ENCODE data around the gene SNCB. TPM values are rescaled to one million over a fixed set of nuclear protein-coding genes. Genes with fewer than 3 reads are reported as not detected.

Gene SNCB
- total RNA-seq, 1 experiment from 2014 or later: not detected

DNA sequence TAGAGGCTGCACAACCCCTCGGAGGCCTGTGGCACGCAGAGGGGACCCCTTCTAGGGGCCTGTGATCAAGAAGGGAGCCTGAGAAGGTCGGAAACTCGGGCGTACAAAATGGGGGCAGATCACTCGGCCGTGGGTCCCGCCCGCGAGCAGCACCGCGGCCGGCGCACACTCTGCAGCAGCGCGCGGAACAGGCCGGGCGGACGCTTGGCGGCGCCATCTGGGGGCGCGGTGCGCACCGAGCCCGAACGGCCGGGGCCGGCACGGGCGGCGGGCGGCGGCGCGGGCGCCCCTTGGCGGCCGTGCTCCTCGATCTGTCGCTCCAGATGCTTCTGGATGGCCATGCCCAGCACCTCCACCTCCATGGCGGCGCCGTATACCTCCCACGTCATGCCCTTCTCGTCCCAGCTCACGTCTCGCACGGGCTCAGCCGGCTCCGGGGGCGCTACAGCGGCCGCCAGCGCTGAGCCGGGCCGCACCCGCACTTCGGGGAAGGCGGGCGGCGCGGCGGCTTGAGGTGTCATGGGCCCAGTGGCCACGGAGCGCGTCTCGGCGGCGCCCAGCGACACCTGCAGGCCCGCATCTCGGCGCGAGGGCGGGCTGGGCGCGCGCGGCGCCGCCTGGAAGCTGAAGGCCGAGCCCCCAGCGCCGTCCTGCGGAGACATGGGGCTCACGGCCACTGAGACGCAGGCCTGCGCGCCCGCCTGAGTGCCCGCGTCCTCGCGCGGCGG is 33.5 kb downstream of the SNCB start:
- no peaks in the 10 kb centered on the region for H3K9me2 ChIP-seq (ENCODE audit: insufficient read depth)
- H3K27ac ChIP-seq (ENCODE audit: low read depth, low read length): no peak overlapping the region
- peaks cover 0 to 5% of the 10 kb centered on the region in 2 experiments; a peak in 1 of 4 replicates for H3K9me3 ChIP-seq (ENCODE audit: control insufficient read depth in 1 of 2, insufficient read depth in 1 of 2, low read depth in 1 of 2, low read length in 2 of 2)
- TF ChIP-seq SP1 (IDR thresholded peaks at IDR 0.05; ENCODE audit: low read depth) (no peak), YY1 (IDR thresholded peaks at IDR 0.05; ENCODE audit: extremely low read depth, insufficient replicate concordance, low read depth, low read length) (no peak), CEBPB (IDR thresholded peaks at IDR 0.05; ENCODE audit: low read depth) (no peak), ZBTB33 (IDR thresholded peaks at IDR 0.05; ENCODE audit: extremely low read depth, insufficient replicate concordance, low read length) (no peak), RAD21 (IDR thresholded peaks at IDR 0.05; ENCODE audit: low read depth) (no peak), EZH2 (IDR thresholded peaks at IDR 0.05) (no peak), ZFX (IDR thresholded peaks at IDR 0.05) (no peak), JUND (IDR thresholded peaks at IDR 0.05) (no peak), POLR2AphosphoS5 (IDR thresholded peaks at IDR 0.05; ENCODE audit: low read depth, low read length) (no peak), FOSL1 (IDR thresholded peaks at IDR 0.05; ENCODE audit: low read depth) (no peak)
- TF ChIP-seq, protein P1, sequence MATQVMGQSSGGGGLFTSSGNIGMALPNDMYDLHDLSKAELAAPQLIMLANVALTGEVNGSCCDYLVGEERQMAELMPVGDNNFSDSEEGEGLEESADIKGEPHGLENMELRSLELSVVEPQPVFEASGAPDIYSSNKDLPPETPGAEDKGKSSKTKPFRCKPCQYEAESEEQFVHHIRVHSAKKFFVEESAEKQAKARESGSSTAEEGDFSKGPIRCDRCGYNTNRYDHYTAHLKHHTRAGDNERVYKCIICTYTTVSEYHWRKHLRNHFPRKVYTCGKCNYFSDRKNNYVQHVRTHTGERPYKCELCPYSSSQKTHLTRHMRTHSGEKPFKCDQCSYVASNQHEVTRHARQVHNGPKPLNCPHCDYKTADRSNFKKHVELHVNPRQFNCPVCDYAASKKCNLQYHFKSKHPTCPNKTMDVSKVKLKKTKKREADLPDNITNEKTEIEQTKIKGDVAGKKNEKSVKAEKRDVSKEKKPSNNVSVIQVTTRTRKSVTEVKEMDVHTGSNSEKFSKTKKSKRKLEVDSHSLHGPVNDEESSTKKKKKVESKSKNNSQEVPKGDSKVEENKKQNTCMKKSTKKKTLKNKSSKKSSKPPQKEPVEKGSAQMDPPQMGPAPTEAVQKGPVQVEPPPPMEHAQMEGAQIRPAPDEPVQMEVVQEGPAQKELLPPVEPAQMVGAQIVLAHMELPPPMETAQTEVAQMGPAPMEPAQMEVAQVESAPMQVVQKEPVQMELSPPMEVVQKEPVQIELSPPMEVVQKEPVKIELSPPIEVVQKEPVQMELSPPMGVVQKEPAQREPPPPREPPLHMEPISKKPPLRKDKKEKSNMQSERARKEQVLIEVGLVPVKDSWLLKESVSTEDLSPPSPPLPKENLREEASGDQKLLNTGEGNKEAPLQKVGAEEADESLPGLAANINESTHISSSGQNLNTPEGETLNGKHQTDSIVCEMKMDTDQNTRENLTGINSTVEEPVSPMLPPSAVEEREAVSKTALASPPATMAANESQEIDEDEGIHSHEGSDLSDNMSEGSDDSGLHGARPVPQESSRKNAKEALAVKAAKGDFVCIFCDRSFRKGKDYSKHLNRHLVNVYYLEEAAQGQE (IDR thresholded peaks at IDR 0.05; ENCODE audit: low read depth): no peak
- TF ChIP-seq, protein P2, sequence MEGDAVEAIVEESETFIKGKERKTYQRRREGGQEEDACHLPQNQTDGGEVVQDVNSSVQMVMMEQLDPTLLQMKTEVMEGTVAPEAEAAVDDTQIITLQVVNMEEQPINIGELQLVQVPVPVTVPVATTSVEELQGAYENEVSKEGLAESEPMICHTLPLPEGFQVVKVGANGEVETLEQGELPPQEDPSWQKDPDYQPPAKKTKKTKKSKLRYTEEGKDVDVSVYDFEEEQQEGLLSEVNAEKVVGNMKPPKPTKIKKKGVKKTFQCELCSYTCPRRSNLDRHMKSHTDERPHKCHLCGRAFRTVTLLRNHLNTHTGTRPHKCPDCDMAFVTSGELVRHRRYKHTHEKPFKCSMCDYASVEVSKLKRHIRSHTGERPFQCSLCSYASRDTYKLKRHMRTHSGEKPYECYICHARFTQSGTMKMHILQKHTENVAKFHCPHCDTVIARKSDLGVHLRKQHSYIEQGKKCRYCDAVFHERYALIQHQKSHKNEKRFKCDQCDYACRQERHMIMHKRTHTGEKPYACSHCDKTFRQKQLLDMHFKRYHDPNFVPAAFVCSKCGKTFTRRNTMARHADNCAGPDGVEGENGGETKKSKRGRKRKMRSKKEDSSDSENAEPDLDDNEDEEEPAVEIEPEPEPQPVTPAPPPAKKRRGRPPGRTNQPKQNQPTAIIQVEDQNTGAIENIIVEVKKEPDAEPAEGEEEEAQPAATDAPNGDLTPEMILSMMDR (IDR thresholded peaks at IDR 0.05 in 2 of 3, conservative IDR thresholded peaks at IDR 0.05 in 1 of 3; ENCODE audit: borderline replicate concordance in 1 of 3, insufficient read depth in 1 of 3, low read depth in 2 of 3, low read length in 2 of 3): no peak
- TF ChIP-seq, protein P3, sequence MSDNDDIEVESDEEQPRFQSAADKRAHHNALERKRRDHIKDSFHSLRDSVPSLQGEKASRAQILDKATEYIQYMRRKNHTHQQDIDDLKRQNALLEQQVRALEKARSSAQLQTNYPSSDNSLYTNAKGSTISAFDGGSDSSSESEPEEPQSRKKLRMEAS (IDR thresholded peaks at IDR 0.05): no peak
- intact Hi-C loops (cut with micrococcal nuclease): no loop called here
- no peak overlapping the region for H3K4me2 ChIP-seq (ENCODE audit: low read length)
- no peaks in the 10 kb centered on the region for H3K27me3 ChIP-seq (ENCODE audit: insufficient read depth, low read length)
- no peak overlapping the region for H3K4me3 ChIP-seq (replicated peaks in 1 of 2; ENCODE audit: low read depth in 1 of 2, low read length in 2 of 2)
- no peaks in the 10 kb centered on the region for H4K20me1 ChIP-seq (ENCODE audit: insufficient read depth)
- H3K4me1 ChIP-seq (ENCODE audit: control insufficient read depth in 1 of 2, insufficient read depth in 2 of 2, low read length in 2 of 2): no peaks in the 10 kb centered on the region
- H3K36me3 ChIP-seq (ENCODE audit: control insufficient read depth in 1 of 2, insufficient read depth in 2 of 2, low read length in 2 of 2): peaks cover 5 to 11% of the 10 kb centered on the region in 2 experiments; a peak in 3 of 4 replicates
- POLR2A ChIA-PET: no interaction called here
- peaks cover 7% of the 10 kb centered on the region; the same call in 1 of the 2 replicates for H3K79me2 ChIP-seq (ENCODE audit: insufficient read depth, low read length)
- DNase-seq (ENCODE audit: low read depth, low spot score) (no peak), ATAC-seq (no peak)
- H3K9ac ChIP-seq (ENCODE audit: low read length): no peak overlapping the region
- RAD21 ChIA-PET (ENCODE audit: low non-redundant PET in 1 of 2, low total read pairs in 2 of 2, uncharacterized antibody in 2 of 2, unreplicated experiment in 2 of 2): no interaction called here
- no peak overlapping the region for H2AFZ ChIP-seq (ENCODE audit: low read depth, low read length, poor library complexity, severe bottlenecking)
- CTCF ChIA-PET: no interaction called here
- BruUV-seq (replicated peaks): no TSS peak

All from HCT116 (cell line).